ENCODE results near the gene MINK1. TPM values are rescaled to one million over a fixed set of nuclear protein-coding genes. Genes with fewer than 3 reads are reported as not detected.

The MINK1 gene
- polyA plus RNA-seq, 4 donors = 49.2 to 110 (median 64.7) TPM

GRCh38 chr17:4836221-4836620 is 3.1 kb downstream of the MINK1 start:
- H3K9me3 ChIP-seq (ENCODE audit: control insufficient read depth in 2 of 2, insufficient read depth in 1 of 2, low read depth in 1 of 2, low read length in 1 of 2) = no peaks in the 10 kb centered on the region
- no peak overlapping the region for H3K4me3 ChIP-seq (ENCODE audit: low read depth in 1 of 3, low read length in 3 of 3)
- H3K27me3 ChIP-seq (ENCODE audit: control insufficient read depth in 3 of 3, insufficient read depth in 3 of 3, low read length in 3 of 3) = no peaks in the 10 kb centered on the region
- peaks cover 0 to 28% (median 7%) of the 10 kb centered on the region in 3 donors for H3K36me3 ChIP-seq (ENCODE audit: control insufficient read depth in 3 of 3, insufficient read depth in 2 of 3, low read depth in 1 of 3, low read length in 3 of 3)
- FAIRE-seq (no peak), DNase-seq (no peak)
- 43 to 63% (median 50%) methylated on average over 4 of the region's 4 CpGs for WGBS, 3 donors
- peak overlapping the region in 2 of 3 donors; percentile 95 to 97 for H3K27ac ChIP-seq (ENCODE audit: low read depth in 1 of 3, low read length in 2 of 3)
- peaks cover 3 to 38% (median 10%) of the 10 kb centered on the region in 3 donors for H3K4me1 ChIP-seq (ENCODE audit: control insufficient read depth in 3 of 3, insufficient read depth in 2 of 3, low read depth in 1 of 3, low read length in 2 of 3)

GRCh38 chr17:4837471-4838308 is 4.5 kb downstream of the MINK1 start:
- Histone ChIP-seq H3K4me1 (ENCODE audit: control insufficient read depth in 3 of 3, insufficient read depth in 2 of 3, low read depth in 1 of 3, low read length in 2 of 3) (peaks cover 3 to 38% (median 10%) of the 10 kb centered on the region in 3 donors), H3K27me3 (ENCODE audit: control insufficient read depth in 3 of 3, insufficient read depth in 3 of 3, low read length in 3 of 3) (no peaks in the 10 kb centered on the region), H3K27ac (ENCODE audit: low read depth in 1 of 3, low read length in 2 of 3) (no peak overlapping the region), H3K36me3 (ENCODE audit: control insufficient read depth in 3 of 3, insufficient read depth in 2 of 3, low read depth in 1 of 3, low read length in 3 of 3) (peaks cover 0 to 34% (median 7%) of the 10 kb centered on the region in 3 donors), H3K9me3 (ENCODE audit: control insufficient read depth in 2 of 2, insufficient read depth in 1 of 2, low read depth in 1 of 2, low read length in 1 of 2) (no peaks in the 10 kb centered on the region), H3K4me3 (ENCODE audit: low read depth in 1 of 3, low read length in 3 of 3) (no peak overlapping the region)
- FAIRE-seq (no peak), DNase-seq (no peak)
- WGBS, 3 donors = 65 to 80% (median 76%) methylated on average over 13 of the region's 13 CpGs

DNA sequence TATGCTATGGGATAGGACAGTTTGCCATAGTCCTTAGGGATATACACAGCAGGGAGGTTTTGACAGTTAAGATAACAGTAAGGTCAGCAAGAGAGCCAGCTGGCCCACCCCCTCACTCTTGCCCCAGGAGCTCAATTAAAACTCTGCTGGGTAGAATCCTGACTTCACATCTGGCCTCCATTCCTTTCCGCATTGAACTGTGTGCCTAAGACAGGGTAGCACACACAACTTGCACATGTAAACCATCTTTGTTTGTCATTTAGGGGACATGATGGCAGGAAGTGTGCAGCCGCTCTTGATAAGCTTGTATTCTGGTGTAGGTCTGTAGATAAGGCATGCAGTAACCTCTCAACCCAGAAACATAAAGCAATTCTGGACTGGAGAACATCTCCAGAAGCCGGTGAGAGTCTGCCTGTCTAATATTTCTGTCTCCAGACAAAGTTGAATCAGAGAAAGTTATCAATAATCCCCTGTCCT is 5.2 kb downstream of the MINK1 start:
- Histone ChIP-seq H3K4me1 (ENCODE audit: control insufficient read depth in 3 of 3, insufficient read depth in 2 of 3, low read depth in 1 of 3, low read length in 2 of 3) (peaks cover 3 to 38% (median 10%) of the 10 kb centered on the region in 3 donors), H3K9me3 (ENCODE audit: control insufficient read depth in 2 of 2, insufficient read depth in 1 of 2, low read depth in 1 of 2, low read length in 1 of 2) (no peaks in the 10 kb centered on the region), H3K27ac (ENCODE audit: low read depth in 1 of 3, low read length in 2 of 3) (no peak overlapping the region), H3K4me3 (ENCODE audit: low read depth in 1 of 3, low read length in 3 of 3) (no peak overlapping the region), H3K36me3 (ENCODE audit: control insufficient read depth in 3 of 3, insufficient read depth in 2 of 3, low read depth in 1 of 3, low read length in 3 of 3) (peaks cover 0 to 37% (median 7%) of the 10 kb centered on the region in 3 donors), H3K27me3 (ENCODE audit: control insufficient read depth in 3 of 3, insufficient read depth in 3 of 3, low read length in 3 of 3) (no peaks in the 10 kb centered on the region)
- 72 to 81% (median 79%) methylated on average over 3 of the region's 3 CpGs for WGBS, 3 donors
- no peak for FAIRE-seq
- no peak for DNase-seq

GRCh38 chr17:4839221-4839620 is 6.1 kb downstream of the MINK1 start:
- no peak overlapping the region for H3K4me3 ChIP-seq (ENCODE audit: low read depth in 1 of 3, low read length in 3 of 3)
- peaks cover 0 to 43% (median 7%) of the 10 kb centered on the region in 3 donors for H3K36me3 ChIP-seq (ENCODE audit: control insufficient read depth in 3 of 3, insufficient read depth in 2 of 3, low read depth in 1 of 3, low read length in 3 of 3)
- no peak overlapping the region for H3K27ac ChIP-seq (ENCODE audit: low read depth in 1 of 3, low read length in 2 of 3)
- WGBS, 3 donors = 88 to 91% (median 89%) methylated on average over 8 of the region's 8 CpGs
- FAIRE-seq (no peak), DNase-seq (no peak)
- no peaks in the 10 kb centered on the region for H3K27me3 ChIP-seq (ENCODE audit: control insufficient read depth in 3 of 3, insufficient read depth in 3 of 3, low read length in 3 of 3)
- peaks cover 3 to 38% (median 10%) of the 10 kb centered on the region in 3 donors for H3K4me1 ChIP-seq (ENCODE audit: control insufficient read depth in 3 of 3, insufficient read depth in 2 of 3, low read depth in 1 of 3, low read length in 2 of 3)
- no peaks in the 10 kb centered on the region for H3K9me3 ChIP-seq (ENCODE audit: control insufficient read depth in 2 of 2, insufficient read depth in 1 of 2, low read depth in 1 of 2, low read length in 1 of 2)

GRCh38 chr17:4839965-4840892 is 7.1 kb downstream of the MINK1 start:
- no peaks in the 10 kb centered on the region for H3K27me3 ChIP-seq (ENCODE audit: control insufficient read depth in 3 of 3, insufficient read depth in 3 of 3, low read length in 3 of 3)
- H3K4me1 ChIP-seq (ENCODE audit: control insufficient read depth in 3 of 3, insufficient read depth in 2 of 3, low read depth in 1 of 3, low read length in 2 of 3) = peaks cover 0 to 28% (median 10%) of the 10 kb centered on the region in 3 donors
- no peak overlapping the region for H3K27ac ChIP-seq (ENCODE audit: low read depth in 1 of 3, low read length in 2 of 3)
- H3K36me3 ChIP-seq (ENCODE audit: control insufficient read depth in 3 of 3, insufficient read depth in 2 of 3, low read depth in 1 of 3, low read length in 3 of 3) = peaks cover 4 to 45% (median 7%) of the 10 kb centered on the region in 3 donors
- no peak overlapping the region for H3K4me3 ChIP-seq (ENCODE audit: low read depth in 1 of 3, low read length in 3 of 3)
- no peak for DNase-seq
- H3K9me3 ChIP-seq (ENCODE audit: control insufficient read depth in 2 of 2, insufficient read depth in 1 of 2, low read depth in 1 of 2, low read length in 1 of 2) = no peaks in the 10 kb centered on the region
- FAIRE-seq = no peak
- 69 to 86% (median 80%) methylated on average over 8 of the region's 8 CpGs for WGBS, 3 donors

- no peaks in the 10 kb centered on the region for H3K9me3 ChIP-seq (ENCODE audit: control insufficient read depth in 2 of 2, insufficient read depth in 1 of 2, low read depth in 1 of 2, low read length in 1 of 2)
- 71 to 88% (median 73%) methylated on average over 9 to 10 of the region's 10 CpGs for WGBS, 3 donors
- peaks cover 0 to 22% (median 4%) of the 10 kb centered on the region in 3 donors for H3K4me1 ChIP-seq (ENCODE audit: control insufficient read depth in 3 of 3, insufficient read depth in 2 of 3, low read depth in 1 of 3, low read length in 2 of 3)
- no peak overlapping the region for H3K4me3 ChIP-seq (ENCODE audit: low read depth in 1 of 3, low read length in 3 of 3)
- peaks cover 4 to 42% (median 7%) of the 10 kb centered on the region in 3 donors for H3K36me3 ChIP-seq (ENCODE audit: control insufficient read depth in 3 of 3, insufficient read depth in 2 of 3, low read depth in 1 of 3, low read length in 3 of 3)
- H3K27ac ChIP-seq (ENCODE audit: low read depth in 1 of 3, low read length in 2 of 3) = no peak overlapping the region
- DNase-seq (no peak), FAIRE-seq (no peak)
- H3K27me3 ChIP-seq (ENCODE audit: control insufficient read depth in 3 of 3, insufficient read depth in 3 of 3, low read length in 3 of 3) = no peaks in the 10 kb centered on the region
Observed at GRCh38 chr17:4840893-4841242, 7.7 kb downstream of the MINK1 start.

- FAIRE-seq = no peak
- no peaks in the 10 kb centered on the region for H3K27me3 ChIP-seq (ENCODE audit: control insufficient read depth in 3 of 3, insufficient read depth in 3 of 3, low read length in 3 of 3)
- 84 to 96% (median 85%) methylated on average over 3 of the region's 3 CpGs for WGBS, 3 donors
- H3K27ac ChIP-seq (ENCODE audit: low read depth in 1 of 3, low read length in 2 of 3) = no peak overlapping the region
- H3K4me1 ChIP-seq (ENCODE audit: control insufficient read depth in 3 of 3, insufficient read depth in 2 of 3, low read depth in 1 of 3, low read length in 2 of 3) = peaks cover 0 to 18% (median 0%) of the 10 kb centered on the region in 3 donors
- peaks cover 4 to 41% (median 7%) of the 10 kb centered on the region in 3 donors for H3K36me3 ChIP-seq (ENCODE audit: control insufficient read depth in 3 of 3, insufficient read depth in 2 of 3, low read depth in 1 of 3, low read length in 3 of 3)
- DNase-seq = no peak
- H3K4me3 ChIP-seq (ENCODE audit: low read depth in 1 of 3, low read length in 3 of 3) = no peak overlapping the region
- H3K9me3 ChIP-seq (ENCODE audit: control insufficient read depth in 2 of 2, insufficient read depth in 1 of 2, low read depth in 1 of 2, low read length in 1 of 2) = no peaks in the 10 kb centered on the region
Observed at GRCh38 chr17:4842376-4842775, 9.2 kb downstream of the MINK1 start.

GRCh38 chr17:4843321-4844000 is 10.3 kb downstream of the MINK1 start:
- FAIRE-seq = no peak
- 81 to 87% (median 83%) methylated on average over 9 of the region's 9 CpGs for WGBS, 3 donors

More at GRCh38 chr17:4843321-4844000, 10.3 kb downstream of the MINK1 start:
- H3K36me3 ChIP-seq (ENCODE audit: control insufficient read depth in 3 of 3, insufficient read depth in 2 of 3, low read depth in 1 of 3, low read length in 3 of 3) = peaks cover 2 to 37% (median 4%) of the 10 kb centered on the region in 3 donors
- no peaks in the 10 kb centered on the region for H3K27me3 ChIP-seq (ENCODE audit: control insufficient read depth in 3 of 3, insufficient read depth in 3 of 3, low read length in 3 of 3)
- peaks cover 0 to 14% (median 0%) of the 10 kb centered on the region in 3 donors for H3K4me1 ChIP-seq (ENCODE audit: control insufficient read depth in 3 of 3, insufficient read depth in 2 of 3, low read depth in 1 of 3, low read length in 2 of 3)
- DNase-seq = no peak
- no peak overlapping the region for H3K27ac ChIP-seq (ENCODE audit: low read depth in 1 of 3, low read length in 2 of 3)
- H3K4me3 ChIP-seq (ENCODE audit: low read depth in 1 of 3, low read length in 3 of 3) = no peak overlapping the region
- no peaks in the 10 kb centered on the region for H3K9me3 ChIP-seq (ENCODE audit: control insufficient read depth in 2 of 2, insufficient read depth in 1 of 2, low read depth in 1 of 2, low read length in 1 of 2)

Data from small intestine (tissue), 7 donors.